ENCODE measurements around the gene CHAT.

DNA sequence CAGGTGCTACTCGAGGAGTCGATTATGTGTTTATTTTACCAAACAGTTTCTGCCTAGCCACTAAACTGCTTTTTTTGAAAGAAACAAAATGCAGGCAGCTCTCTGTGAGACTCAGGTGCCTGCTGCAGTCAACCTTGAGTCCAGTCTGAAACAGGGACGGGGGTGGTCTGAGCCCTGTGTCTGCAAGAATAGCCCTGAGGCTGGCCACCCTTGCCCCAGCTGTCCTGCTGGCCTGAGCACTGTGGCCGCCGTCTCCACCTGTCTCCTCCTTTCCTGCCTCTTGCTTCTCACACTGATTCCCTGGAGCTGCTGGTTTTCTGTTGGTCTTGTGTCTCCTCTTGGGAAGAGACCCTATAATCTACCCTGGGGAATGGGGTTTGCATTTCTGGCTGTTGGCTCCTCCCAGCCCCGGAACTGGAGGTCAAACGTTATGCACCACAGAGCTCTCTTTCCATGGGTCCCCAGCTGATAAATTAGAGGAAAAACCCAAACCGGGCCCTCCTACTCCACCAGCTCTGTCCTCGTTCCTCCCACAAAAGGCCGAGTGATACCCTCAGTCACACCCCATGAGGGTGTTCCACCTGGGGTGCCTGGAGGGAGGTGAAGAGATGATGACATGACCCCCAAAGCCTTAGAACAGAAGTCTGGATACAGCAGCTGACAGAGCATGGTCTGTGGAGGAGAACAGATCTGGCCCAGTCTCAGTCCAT is 18.7 kb upstream of the CHAT start:
- no peak for TF ChIP-seq SMC3 (IDR thresholded peaks at IDR 0.05)
- TF ChIP-seq CBX2 (IDR thresholded peaks at IDR 0.05; ENCODE audit: borderline replicate concordance, low read depth): no peak

Measured in A549 (cell line).